Measurements from ENCODE around the gene DDX17.
A peak's percentile ranks its signal among the peaks of the same experiment; 100 is the strongest.

DDX17 gene

DNA sequence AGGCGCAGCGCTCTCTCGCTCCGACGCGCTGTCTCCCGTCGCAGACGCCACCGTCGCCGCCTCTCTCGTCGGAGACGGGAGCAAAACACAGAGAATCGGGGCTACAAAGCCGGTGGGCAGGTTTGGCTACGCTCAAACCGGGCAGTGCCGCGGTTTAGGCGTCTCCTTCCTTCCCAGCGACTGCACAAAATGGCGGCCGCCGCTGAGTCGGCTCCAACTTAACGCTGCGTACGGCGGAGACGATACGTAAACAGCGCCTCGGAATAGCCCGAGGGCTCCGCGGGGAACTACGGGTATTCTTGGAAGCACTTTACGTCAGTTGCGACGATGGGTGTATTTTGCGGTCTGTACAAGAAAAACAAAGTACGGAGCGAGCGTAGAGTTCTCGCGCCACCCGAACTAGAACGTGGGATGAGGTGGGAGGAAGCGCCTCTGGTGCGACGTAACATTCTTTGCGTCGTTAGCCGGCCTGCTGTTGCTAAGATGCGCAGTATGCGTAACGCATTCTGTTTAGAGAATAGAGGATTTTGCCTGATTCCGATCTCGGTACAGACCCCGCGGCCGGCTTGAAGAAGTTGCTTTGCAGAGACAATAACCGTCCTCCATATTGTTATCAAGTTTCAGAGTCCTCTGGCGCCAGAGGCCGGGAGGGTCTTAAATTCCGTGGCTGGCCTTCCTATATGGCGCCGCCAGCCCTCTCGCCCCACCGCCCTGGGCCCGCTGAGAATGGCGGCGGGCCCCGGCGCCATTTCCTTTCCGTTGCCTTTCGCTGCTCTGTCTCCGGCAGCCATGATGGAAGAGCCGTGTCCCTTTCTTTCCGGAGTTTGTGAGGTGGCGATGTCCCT is at the start of gene DDX17:
TSS of gene DDX17 (minus strand) at position 194 of the 845 bp plus-strand sequence.
- peak; percentile 93 for DNase-seq

DNA sequence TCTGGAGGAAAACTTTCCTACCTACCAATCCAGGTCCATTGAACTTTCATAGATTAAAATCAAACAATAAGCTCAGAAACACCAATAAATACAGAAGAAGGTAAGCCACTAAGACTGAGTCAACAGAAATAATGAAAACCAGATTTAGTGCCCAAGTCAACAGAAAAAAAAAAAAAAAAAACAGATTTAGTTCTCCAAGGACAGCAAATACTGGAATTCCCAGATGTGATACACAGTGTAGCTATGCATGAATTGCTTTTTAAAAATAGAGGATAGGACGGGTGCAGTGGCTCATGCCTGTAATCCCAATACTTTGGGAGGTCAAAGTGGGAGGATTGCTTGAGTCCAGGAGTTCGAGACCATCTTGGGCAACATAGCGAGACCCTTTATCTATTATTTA is 48.2 kb upstream of the DDX17 start:
- no peak for DNase-seq

DNA sequence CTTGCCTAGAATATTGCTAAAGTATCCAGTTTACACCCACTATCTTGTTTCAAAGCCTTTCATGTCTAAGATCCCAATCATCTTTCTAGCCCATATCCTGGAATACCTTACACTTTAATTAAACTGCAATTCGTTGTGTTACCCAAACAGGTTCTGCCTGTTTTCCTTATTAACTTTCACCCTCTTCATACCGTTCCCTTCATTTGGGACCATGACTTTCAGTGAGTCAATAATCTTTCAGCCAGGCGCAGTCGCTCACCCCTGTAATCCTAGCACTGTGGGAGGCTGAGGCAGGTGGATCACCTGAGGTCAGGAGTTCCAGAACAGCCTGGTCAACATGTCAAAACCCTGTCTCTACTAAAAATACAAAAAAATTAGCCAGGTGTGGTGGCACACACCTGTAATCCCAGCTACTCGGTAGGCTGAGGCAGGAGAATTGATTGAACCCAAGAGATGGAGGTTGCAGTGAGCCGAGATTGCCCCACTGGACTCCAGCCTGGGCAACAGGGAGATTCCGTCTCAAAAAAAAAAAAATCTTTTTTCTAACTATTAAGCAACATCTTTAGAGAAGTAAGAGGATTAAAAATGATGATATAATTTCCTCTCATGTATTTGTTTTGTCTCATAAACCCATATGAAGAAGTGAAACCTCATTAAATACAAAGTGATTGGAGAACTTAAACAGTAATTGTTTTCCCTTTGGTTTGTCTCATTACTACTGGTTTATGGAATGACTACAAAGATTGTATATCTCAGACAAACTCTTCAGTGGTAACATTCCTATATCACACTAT is 43.2 kb upstream of the DDX17 start:
- DNase-seq = no peak

DNA sequence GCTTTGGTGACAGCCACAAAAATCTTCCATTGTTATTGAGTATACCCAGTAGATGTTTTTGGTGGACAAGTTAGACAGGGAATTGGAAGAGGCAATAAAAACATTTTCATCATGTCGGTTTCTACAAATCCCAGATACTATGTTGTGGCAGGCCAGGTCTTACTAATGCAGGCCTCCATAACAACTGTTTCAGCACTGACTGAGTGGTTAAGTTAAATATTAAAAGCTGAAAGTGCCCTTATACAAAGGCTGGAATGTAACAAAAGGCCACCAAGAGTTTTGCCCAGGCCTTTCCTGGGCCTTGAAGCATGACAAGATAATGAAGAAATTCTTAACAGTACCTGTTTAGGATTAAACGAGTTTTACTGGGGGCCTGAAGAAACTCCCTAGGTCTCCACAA is 34.6 kb upstream of the DDX17 start:
- no peak for DNase-seq

DNA sequence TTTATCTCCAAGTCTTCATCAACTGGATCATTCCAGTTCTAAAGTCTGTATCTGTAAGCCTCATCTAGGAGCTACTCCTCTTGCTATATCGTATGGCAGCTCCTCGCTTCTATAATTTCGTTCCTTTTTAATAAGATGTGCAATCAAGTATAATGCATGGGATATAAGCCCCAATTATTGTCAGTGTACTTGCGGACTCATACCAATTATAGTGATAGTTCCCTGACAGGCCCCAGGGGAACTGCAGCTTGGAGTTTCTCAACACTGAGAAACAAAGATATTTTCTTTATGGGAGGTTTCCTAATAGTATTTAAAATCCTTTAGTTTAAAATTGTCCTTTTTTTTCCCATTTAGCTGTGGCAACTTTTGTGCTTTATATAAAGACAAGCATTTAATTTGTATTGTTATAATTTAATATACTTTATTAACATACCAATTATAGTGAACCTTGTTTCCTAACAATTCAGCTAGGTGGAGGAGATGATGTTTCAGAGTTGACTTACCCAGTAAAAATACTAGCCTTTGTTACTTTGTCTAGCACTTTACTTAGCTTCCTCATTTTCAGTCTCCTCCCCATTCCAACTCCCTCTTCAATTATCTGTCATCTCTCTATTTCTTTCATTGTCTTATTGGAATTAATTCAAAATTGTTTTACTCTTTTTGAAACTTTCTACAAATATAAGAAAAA is 25.3 kb upstream of the DDX17 start:
- no peak for DNase-seq

DNA sequence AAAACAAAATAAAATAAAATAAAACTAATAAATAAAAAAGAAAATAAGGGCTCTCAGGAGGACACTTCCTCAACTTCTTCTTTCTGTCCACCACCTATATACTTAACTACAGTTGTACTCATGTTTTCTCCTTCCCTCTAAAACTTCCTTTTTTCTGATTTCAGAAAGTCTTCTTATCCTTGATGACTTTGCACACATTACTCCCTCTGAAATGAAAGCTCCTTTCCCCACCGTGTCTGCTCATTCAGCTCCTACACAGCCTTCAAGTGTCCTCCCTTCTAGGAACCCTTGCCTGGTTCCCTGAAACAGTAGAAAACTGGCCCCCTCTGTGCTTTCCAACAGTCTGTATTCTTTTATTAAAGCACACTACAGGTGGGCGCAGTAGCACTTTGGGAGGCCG is 18.3 kb upstream of the DDX17 start:
- DNase-seq = no peak

DNA sequence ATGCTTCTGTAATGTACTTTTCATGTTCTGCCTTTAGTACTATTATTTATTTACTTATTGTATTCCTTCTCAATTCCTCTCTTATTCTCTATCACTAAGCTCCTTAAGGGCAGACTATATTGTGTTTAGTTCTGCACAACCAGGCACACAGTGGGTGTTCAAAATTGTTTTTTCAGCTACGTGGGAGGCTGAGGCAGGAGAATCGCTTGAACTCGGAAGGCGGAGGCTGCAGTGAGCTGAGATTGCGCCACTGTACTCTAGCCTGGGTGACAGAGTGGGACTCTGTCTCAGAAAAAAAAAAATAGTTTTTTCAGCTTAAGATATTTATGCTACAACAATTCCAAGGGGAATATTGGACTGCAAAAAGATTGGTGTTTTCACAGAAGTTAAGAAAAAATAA is 17.4 kb upstream of the DDX17 start:
- DNase-seq = no peak

DNA sequence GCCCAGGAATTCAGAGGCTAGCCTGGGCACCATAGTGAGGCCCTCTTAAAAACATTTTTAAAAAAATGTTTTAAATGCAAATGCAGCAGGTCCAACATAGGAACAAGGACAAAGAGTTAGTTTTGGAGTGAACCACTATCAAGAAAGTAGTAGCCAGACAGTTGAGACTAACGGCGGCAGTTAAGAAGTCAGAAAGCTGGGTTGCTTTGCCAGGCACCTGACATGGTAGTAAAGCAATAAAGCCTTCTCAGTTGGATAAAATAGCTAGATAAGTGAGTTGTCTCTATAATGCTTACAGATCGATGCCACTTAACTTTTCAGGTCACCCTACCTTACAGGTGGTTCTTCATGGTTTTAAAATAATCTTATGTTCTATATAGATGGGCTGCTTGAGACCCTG is 16.9 kb upstream of the DDX17 start:
- DNase-seq = no peak

DNA sequence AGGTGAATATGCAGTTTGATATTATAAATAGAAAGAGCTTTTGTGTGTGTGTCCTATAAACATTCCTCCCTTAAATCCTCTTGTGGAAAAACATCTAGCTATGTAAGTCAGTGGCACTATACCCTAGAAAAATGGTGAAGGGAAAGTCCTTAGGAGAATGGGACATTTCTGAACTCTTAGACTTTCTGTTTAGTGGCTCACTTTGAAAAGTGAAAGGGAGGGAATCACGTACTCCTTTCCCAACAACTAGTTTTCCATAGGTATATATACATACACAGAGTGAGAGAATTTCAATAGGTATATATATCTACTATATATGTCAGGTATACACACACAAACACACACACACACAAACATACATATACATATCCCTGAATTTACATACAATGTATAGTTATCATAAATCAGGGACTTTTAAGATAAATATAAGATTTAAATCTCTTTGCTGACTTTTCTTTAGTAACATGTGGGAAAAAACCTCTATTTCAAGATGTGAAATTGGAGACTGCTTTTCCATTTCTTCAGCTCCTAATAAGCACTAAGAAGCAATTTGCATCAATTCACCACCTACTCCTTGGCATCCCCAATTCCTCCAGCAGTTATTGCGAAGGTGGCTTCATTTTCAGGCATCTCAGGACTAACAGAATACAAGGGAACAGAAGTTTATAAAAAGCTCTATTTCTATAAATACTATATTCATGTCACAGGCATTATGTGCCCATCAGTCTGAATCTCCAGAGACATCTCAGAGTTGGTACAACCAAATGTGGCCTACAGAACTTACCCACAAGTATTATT is 13.5 kb upstream of the DDX17 start:
- DNase-seq = no peak

DNA sequence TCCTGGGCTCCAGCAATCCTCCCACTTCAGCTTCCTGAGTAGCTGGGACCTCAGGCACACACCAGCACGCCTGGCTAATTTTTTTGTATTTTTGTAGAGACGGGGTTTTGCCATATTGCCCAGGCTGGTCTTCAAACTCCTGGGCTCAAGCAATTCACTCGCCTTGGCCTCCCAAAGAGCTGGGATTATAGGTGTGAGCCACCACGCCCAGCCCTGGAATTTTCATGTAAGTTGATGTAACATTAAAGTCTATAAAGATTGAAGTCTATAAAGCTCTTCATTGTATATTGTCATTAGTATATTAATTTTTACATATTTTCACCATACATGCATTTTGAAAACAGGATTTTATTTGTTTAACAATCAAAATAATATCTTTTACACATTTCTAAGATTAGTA is 12.5 kb upstream of the DDX17 start:
- no peak for DNase-seq

DNA sequence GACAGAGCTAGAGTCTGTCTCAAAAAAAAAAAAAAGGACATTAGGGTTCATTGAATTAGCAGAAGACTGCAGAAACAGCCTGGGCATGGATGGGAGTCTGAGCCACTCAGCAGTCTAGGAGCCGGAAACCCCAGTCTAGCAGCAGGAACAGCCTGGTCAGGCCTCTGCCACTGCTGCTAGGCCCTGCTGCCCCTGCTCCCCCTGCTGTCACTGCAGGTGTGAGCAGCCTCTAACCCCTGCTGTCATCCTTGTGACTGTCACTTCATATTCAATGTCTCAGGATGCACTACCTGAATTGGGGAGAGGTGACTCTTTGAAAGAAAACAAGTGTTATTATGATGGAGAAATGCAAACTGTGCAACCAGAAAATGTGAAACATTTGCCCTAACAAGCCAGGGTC is 7.0 kb upstream of the DDX17 start:
- peak; percentile 60 for DNase-seq

DNA sequence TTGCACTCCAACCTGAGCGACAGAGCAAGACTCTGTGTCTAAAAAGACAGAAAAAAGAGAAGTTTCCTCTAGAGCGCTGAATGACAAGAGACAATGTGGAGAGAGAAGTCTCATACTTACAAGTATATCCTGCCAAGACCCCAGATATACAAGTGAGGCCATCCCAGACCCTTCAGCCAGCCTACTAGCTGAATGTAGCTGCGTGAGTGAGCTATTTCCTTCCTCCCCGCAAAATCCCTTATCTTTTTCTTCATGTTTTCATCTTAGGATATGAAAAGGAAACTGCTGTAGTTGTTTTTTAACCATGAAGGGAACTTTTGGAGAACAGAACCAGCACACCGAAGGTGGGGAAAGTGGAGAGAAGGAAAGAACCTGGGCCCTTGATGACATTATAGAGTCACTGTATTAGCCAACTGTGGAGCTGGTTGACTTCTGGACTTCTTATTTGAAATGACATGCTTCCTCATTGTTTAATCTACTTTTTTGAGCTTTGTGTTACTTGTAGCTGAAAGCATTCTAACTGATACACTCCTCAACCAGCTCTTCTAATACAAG is 4.4 kb upstream of the DDX17 start:
- no peak for DNase-seq

DNA sequence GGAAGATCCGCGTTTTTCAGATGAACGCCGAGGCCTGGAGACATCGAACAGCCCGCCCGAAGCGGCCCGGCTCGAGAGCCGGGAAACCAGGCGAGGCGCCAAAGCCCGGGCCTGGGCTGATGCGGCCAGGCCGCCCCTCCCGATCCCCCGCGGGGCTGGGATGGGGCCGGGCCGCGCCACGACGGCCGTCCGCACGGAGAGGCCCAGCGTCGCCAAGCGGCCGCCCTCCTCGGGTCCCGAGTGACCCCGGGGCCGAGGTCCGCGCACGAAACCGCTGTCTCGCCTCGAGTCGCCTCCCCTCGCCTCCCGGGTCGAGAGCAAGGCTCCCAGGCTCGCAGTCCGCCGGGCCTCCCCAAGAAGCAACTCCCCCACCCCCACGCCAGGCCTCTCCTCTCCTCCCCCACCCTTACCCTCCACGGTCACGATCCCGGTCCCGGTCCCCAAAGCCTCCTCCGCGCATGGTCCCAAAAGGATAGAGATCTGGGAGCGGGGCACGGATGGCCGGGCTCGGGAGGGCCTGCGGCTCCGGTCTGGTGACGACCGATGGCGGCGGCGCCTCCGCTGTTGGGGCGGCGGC is 482 bp downstream of the DDX17 start:
- DNase-seq = peak; percentile 71

DNA sequence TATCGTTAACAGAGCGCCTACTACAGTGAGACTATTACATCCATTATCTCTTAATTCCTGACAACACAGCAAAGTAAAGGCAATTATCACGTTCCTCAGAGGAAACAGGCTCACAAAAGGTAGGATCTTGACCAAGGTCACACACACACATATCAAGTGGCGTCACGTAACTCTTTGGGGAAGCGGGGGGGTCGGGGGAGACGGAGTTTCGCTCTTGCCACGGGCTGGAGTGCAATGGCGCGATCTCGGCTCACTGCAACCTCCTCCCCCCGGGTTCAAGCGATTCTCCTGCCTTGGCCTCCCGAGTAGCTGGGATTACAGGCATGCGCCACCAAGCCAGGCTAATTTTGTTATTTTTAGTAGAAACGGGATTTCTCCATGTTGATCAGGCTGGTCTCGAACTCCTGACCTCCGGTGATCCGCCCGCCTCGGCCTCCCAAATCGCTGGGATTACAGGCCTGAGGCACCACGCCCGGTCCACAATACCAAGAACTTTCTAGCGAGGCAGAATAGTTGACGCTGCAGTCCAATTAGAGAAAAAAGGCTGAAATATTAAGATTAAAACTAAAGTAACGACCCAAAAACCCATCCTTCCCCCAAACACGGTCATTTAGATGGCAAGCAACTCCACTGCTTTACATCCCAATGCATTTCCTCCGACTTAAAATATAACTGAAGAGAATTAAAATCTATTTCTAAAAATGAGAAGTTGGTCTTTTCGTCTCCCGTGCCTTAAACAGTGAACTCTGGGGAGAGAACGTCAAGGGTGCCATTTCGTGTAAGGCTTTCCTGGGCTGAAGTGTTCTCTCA is 1.2 kb downstream of the DDX17 start:
- DNase-seq = peak; percentile 65

DNA sequence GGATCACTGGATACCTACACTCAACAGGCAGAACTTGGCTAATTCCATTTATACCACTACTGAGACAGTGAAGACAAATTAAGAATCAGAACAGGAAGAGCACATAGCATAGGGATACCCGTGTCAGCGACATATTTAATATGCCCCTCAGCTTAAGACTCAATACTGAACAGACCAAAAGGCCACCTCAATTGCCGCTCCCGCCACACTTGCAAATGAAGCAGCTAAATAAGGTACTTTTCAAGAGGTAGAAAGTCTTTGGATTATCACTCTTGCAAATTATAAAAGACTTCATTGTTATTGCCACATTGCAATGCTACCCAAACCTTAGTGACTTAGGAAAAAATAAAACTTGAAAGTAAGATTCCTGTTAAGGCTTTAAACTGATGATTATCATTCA is 3.1 kb downstream of the DDX17 start:
- DNase-seq = no peak

DNA sequence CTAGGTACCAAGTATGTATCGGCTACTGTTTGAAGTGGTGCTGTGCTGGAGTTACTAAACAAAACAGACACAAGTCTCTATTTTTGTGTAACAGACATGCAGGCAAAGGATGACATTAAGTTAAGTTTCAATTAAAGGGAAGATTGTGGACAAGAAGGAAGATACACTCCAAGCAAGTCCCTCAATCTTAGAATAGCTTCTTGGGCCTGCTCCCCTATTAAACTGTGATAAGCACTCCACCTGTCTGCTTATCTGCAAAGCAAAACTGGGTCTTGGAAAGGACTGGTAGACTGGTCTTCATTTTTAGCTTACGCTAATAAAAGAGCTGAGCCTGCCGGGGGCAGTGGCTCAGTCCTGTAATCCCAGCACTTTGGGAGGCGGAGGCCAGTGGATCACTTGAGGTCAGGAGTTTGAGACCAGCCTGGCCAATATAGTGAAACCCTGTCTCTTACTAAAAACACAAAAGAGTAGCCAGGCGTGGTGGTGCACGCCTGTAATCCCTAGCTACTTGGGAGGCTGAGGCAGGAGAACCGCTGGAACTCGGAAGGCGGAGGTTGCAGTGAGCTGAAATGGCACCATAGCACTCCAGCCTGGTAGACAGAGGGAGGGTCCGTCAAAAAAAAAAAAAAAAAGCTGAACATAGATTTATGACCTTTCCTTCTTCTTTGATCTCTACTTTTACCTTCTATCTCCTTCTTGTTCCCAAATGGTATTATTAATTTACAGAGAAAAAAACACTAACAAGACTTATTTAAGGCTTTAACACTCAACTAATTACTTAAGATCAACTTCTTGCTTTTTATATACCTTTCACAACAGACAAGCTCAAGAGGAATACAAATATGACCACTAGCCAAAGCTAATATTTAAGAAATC is 4.1 kb downstream of the DDX17 start:
- DNase-seq = no peak

DNA sequence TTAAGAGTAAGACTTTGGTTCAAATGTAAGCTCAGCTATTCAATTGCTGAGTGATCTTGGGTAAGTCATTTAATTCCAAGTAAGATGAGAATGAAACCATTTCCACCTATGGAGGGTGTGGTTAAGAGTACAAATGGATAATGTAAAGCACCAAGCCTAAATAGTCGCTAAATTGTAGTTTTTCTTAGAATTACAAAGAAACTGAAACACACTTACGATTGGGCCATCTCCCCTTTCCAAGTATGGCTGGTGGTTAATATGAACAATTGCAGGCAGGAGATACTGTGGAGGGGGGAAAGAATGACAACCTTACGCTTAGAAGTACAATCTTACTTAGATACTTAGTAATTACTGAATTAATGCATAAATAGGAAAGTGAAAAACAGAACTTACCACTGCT is 8.2 kb downstream of the DDX17 start:
- DNase-seq = no peak

DNA sequence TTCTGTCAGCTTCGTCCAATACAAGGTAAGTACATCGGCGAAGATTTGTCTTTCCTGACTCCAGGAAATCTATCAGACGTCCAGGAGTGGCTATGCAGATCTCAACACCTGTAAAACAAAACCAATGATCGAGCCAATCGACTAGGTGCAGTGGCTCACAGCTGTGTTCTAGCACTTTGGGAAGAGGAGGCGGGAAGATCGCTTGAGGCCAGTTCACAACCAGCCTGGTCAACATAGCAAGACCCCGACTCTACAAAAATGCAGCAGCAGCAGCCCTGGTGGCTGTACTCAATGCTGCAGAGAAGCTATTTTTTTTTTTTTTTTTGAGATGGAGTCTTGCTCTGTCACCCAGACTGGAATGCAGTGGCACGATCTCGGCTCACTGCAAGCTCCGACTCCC is 11.2 kb downstream of the DDX17 start:
- no peak for DNase-seq

DNA sequence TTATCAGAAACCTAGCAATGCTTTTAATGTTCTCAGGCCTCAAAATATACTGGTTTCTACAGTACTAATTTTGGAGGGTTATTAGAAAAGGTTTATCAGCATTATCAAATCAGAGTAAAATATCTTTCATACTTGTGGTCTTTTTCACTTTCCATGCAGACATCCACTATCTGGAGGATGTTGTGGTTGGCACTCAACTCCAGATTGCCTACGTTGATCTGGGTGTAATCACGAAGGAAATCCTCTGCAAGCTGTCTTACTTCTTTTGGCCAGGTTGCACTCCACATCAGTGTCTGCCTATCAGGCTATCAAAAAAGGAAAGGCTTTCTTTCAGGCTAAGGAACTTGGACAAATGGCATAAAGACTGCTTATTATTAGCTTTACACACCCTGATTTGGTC is 11.6 kb downstream of the DDX17 start:
- DNase-seq = no peak

DNA sequence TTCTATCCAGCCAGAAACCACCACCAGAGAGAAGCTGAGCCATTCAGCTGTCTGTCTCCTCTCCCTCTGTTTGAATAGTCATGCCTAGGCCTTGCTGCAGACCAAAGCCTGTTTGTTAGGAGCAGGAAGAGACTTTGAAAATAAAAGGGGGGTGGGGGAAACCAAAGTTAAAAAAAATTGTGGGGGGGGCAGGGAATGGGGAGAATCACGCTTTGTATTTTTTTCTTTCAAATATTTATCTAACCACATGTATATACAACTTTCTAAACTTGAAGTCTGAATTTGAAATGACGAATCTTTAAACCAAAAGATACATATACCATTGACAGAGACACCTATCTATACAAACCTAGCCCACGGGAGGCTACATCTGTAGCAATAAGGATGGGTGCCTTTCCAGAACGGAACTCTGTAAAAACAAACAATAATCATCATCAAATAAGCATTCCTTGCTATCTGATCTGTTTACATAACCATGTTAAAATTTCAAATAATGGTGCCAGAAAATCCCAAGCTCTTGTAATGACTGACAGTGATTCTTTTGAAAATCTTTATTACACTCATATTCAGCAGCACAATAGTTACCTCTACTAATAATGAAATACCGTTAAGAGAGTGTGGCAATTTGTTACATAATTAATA is 14.3 kb downstream of the DDX17 start:
- no peak for DNase-seq

Measured in CD4-positive, alpha-beta T cell treated with Interleukin-17A for 4 hours (primary cell).